ENCODE data around the gene GPNMB.

The GPNMB gene

GRCh38 chr7:23226844-23227450 is 19.6 kb upstream of the GPNMB start:
- in situ Hi-C loops (cut with HindIII; ENCODE audit: low sequenced_read_pairs), result no loop called here
- no peak overlapping the region for H3K4me3 ChIP-seq (ENCODE audit: low read depth, low read length)
- no peak for DNase-seq (ENCODE audit: low read depth)
- TF ChIP-seq CTCF (IDR thresholded peaks at IDR 0.05; ENCODE audit: low read depth, low read length, missing control alignments), result no peak

- DNase-seq (ENCODE audit: low read depth), result no peak
- no peak for TF ChIP-seq CTCF (IDR thresholded peaks at IDR 0.05; ENCODE audit: low read depth, low read length, missing control alignments)
- in situ Hi-C loops (cut with HindIII; ENCODE audit: low sequenced_read_pairs), result no loop called here
- H3K4me3 ChIP-seq (ENCODE audit: low read depth, low read length), result no peak overlapping the region
These were observed 18.2 kb upstream of the GPNMB start for GRCh38 chr7:23228412-23228811.

GRCh38 chr7:23230641-23231101 is 15.9 kb upstream of the GPNMB start:
- DNase-seq (ENCODE audit: low read depth), result no peak
- TF ChIP-seq CTCF (IDR thresholded peaks at IDR 0.05; ENCODE audit: low read depth, low read length, missing control alignments), result no peak
- in situ Hi-C loops (cut with HindIII; ENCODE audit: low sequenced_read_pairs), result no loop called here
- H3K4me3 ChIP-seq (ENCODE audit: low read depth, low read length), result no peak overlapping the region

- no peak overlapping the region for H3K4me3 ChIP-seq (ENCODE audit: low read depth, low read length)
- in situ Hi-C loops (cut with HindIII; ENCODE audit: low sequenced_read_pairs), result no loop called here
- no peak for DNase-seq (ENCODE audit: low read depth)
- TF ChIP-seq CTCF (IDR thresholded peaks at IDR 0.05; ENCODE audit: low read depth, low read length, missing control alignments), result no peak
These were observed 13.6 kb upstream of the GPNMB start for GRCh38 chr7:23232966-23233365.

GRCh38 chr7:23234569-23235296 is 11.8 kb upstream of the GPNMB start:
- DNase-seq (ENCODE audit: low read depth), result no peak
- TF ChIP-seq CTCF (IDR thresholded peaks at IDR 0.05; ENCODE audit: low read depth, low read length, missing control alignments), result no peak
- in situ Hi-C loops (cut with HindIII; ENCODE audit: low sequenced_read_pairs), result no loop called here
- no peak overlapping the region for H3K4me3 ChIP-seq (ENCODE audit: low read depth, low read length)

GRCh38 chr7:23235813-23236221 is 10.8 kb upstream of the GPNMB start:
- in situ Hi-C loops (cut with HindIII; ENCODE audit: low sequenced_read_pairs), result no loop called here
- H3K4me3 ChIP-seq (ENCODE audit: low read depth, low read length), result no peak overlapping the region
- DNase-seq (ENCODE audit: low read depth), result peak; percentile 41
- no peak for TF ChIP-seq CTCF (IDR thresholded peaks at IDR 0.05; ENCODE audit: low read depth, low read length, missing control alignments)

All from astrocyte of the cerebellum (primary cell).